Measurements from ENCODE around the gene SETMAR.

- TF ChIP-seq CTCF (IDR thresholded peaks at IDR 0.05) (no peak), POLR2A (IDR thresholded peaks at IDR 0.05) (no peak)
These were observed 21.2 kb upstream of the SETMAR start for GRCh38 chr3:4281991-4282390.
